Measurements from ENCODE around the gene SGMS2. TPM values are rescaled to one million over a fixed set of nuclear protein-coding genes. Genes with fewer than 3 reads are reported as not detected.
"Not testable (repeated sequence)": the region's sequence is repeated elsewhere in the genome, so short reads cannot be mapped to it uniquely, and the experiment has no call there.

The SGMS2 gene
- total and polyA plus RNA-seq, 12 donors = 1.0 to 52.3 (median 15.4) TPM

- Histone ChIP-seq H3K4me3 (no peak overlapping the region), H3K4me1 (replicated peaks in 1 of 2) (no peaks in the 10 kb centered on the region), H3K36me3 (replicated peaks in 1 of 2) (no peaks in the 10 kb centered on the region), H3K27me3 (no peaks in the 10 kb centered on the region), H3K9me3 (replicated peaks in 1 of 3) (no peaks in the 10 kb centered on the region), H3K27ac (no peak overlapping the region)
- 88 to 93% (median 92%) methylated on average over 3 of the region's 3 CpGs for WGBS, 4 donors
- DNase-seq = no peak
- intact Hi-C loops (cut with DNase I) = loop anchor here in 1 of 2 donors (10.0 kb wide), 1 partner anchor 86 kb away; no protein-coding TSS in a partner anchor
- TF ChIP-seq POLR2A (IDR thresholded peaks at IDR 0.05) (no peak), CTCF (IDR thresholded peaks at IDR 0.05) (no peak)
These were observed 75.8 kb downstream of the SGMS2 start for GRCh38 chr4:107900508-107900907.

GRCh38 chr4:107901213-107901934, 76.6 kb downstream of the SGMS2 start:
- intact Hi-C loops (cut with DNase I) = loop anchor here in 1 of 2 donors (10.0 kb wide), 1 partner anchor 87 kb away; no protein-coding TSS in a partner anchor
- TF ChIP-seq CTCF (IDR thresholded peaks at IDR 0.05) (no peak), POLR2A (IDR thresholded peaks at IDR 0.05) (no peak)
- no peaks in the 10 kb centered on the region for H3K9me3 ChIP-seq (replicated peaks in 1 of 3)
- H3K4me1 ChIP-seq (replicated peaks in 1 of 2) = no peaks in the 10 kb centered on the region
- H3K4me3 ChIP-seq = no peak overlapping the region
- H3K36me3 ChIP-seq (replicated peaks in 1 of 2) = no peaks in the 10 kb centered on the region
- no peaks in the 10 kb centered on the region for H3K27me3 ChIP-seq
- 83 to 94% (median 88%) methylated on average over 2 of the region's 2 CpGs for WGBS, 4 donors
- DNase-seq = no peak
- no peak overlapping the region for H3K27ac ChIP-seq

GRCh38 chr4:107902715-107903114, 78.0 kb downstream of the SGMS2 start:
- WGBS, 4 donors = 53 to 85% (median 70%) methylated on average over 2 of the region's 2 CpGs
- no peaks in the 10 kb centered on the region for H3K36me3 ChIP-seq (replicated peaks in 1 of 2)
- no peak overlapping the region for H3K27ac ChIP-seq
- H3K4me1 ChIP-seq (replicated peaks in 1 of 2) = no peaks in the 10 kb centered on the region
- H3K9me3 ChIP-seq (replicated peaks in 1 of 3) = no peaks in the 10 kb centered on the region
- no peaks in the 10 kb centered on the region for H3K27me3 ChIP-seq
- no peak overlapping the region for H3K4me3 ChIP-seq
- TF ChIP-seq POLR2A (IDR thresholded peaks at IDR 0.05) = no peak
- no peak for TF ChIP-seq CTCF (IDR thresholded peaks at IDR 0.05)
- DNase-seq = no peak
- intact Hi-C loops (cut with DNase I) = loop anchor here in 1 of 2 donors (10.0 kb wide), 1 partner anchor 88 kb away; no protein-coding TSS in a partner anchor

GRCh38 chr4:107905082-107905481, 80.3 kb downstream of the SGMS2 start:
- not testable (repeated sequence) for H3K9me3 ChIP-seq (replicated peaks in 1 of 3)

More at GRCh38 chr4:107905082-107905481, 80.3 kb downstream of the SGMS2 start:
- not testable (repeated sequence) for DNase-seq; H3K4me3 ChIP-seq; H3K27me3 ChIP-seq; H3K27ac ChIP-seq; H3K4me1 ChIP-seq (replicated peaks in 1 of 2); H3K36me3 ChIP-seq (replicated peaks in 1 of 2)
- intact Hi-C loops (cut with DNase I) = loop anchor here (5.0 to 10.0 kb wide), 2 partner anchors 90 to 148 kb away; no protein-coding TSS in a partner anchor
- 91 to 98% (median 92%) methylated on average over 3 of the region's 3 CpGs for WGBS, 4 donors

All from adrenal gland (tissue), 12 donors.